Osteocyte (in vitro differentiated cells): ENCODE measurements around the gene BEST1. TPM values are rescaled to one million over a fixed set of nuclear protein-coding genes. Genes with fewer than 3 reads are reported as not detected.

Source experiments
- DNase-seq: peaks from one replicate; pipeline ENCODE4 v3.0.0; 2021; ENCODE audit warnings: mixed read lengths; ENCODE audit not compliant: unreplicated experiment; ENCODE audit errors: extremely low spot score
- H3K27ac Mint-ChIP-seq: one replicate; pipeline ENCODE4 v1.8.0; 2021; ENCODE audit warnings: mild to moderate bottlenecking, mixed read lengths; ENCODE audit not compliant: unreplicated experiment
- H3K27me3 Mint-ChIP-seq: one replicate; pipeline ENCODE4 v1.8.0; 2021; ENCODE audit warnings: mixed read lengths; ENCODE audit not compliant: unreplicated experiment
- H3K36me3 Mint-ChIP-seq: one replicate; pipeline ENCODE4 v1.8.0; 2021; ENCODE audit warnings: mixed read lengths; ENCODE audit not compliant: unreplicated experiment
- H3K4me1 Mint-ChIP-seq: one replicate; pipeline ENCODE4 v1.8.0; 2021; ENCODE audit warnings: mixed read lengths; ENCODE audit not compliant: unreplicated experiment
- H3K4me3 Mint-ChIP-seq: one replicate; pipeline ENCODE4 v1.8.0; 2021; ENCODE audit warnings: mild to moderate bottlenecking, moderate library complexity, mixed read lengths; ENCODE audit not compliant: unreplicated experiment
- H3K9me3 Mint-ChIP-seq: one replicate; pipeline ENCODE4 v1.8.0; 2021; ENCODE audit warnings: mixed read lengths; ENCODE audit not compliant: unreplicated experiment
- total RNA-seq: library from RNA; stranded (reverse); gene quantifications from 2 replicates; pipeline ENCODE4 v1.2.1, GENCODE V29; 2021
- TF ChIP-seq, protein P1 (sequence below): fragments of 200-600 bp; sonication (generic); IDR thresholded peaks from 2 replicates; pipeline ENCODE4 v1.5.0; 2021; ENCODE audit warnings: antibody characterized with exemption, mild to moderate bottlenecking, moderate library complexity

The BEST1 gene
- total RNA-seq, 1 donor from 2014 or later, result 0.81 TPM

DNA sequence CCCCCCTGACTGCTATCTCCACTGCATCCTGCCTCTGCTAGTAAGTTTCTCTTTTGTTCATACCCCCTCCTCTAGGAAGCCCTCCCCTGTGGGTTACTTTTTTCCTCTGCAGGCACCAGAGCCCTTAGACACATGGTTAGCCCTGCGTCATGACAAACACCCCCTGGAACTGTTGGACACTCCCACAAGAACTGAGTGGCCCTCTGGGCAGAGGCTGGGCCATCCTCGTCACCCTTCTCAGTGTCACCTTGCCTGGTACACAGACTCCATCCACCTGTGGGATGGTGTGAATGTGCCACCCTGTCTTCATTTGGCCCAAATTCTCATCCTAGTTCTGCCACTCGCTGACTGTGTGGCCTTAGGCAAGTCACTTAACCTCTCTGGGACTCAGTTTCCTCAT, 28.7 kb upstream of the BEST1 start:
- no peaks in the 10 kb centered on the region for H3K27me3 Mint-ChIP-seq
- H3K4me1 Mint-ChIP-seq, result peaks cover 74% of the 10 kb centered on the region
- H3K36me3 Mint-ChIP-seq, result no peaks in the 10 kb centered on the region

DNA sequence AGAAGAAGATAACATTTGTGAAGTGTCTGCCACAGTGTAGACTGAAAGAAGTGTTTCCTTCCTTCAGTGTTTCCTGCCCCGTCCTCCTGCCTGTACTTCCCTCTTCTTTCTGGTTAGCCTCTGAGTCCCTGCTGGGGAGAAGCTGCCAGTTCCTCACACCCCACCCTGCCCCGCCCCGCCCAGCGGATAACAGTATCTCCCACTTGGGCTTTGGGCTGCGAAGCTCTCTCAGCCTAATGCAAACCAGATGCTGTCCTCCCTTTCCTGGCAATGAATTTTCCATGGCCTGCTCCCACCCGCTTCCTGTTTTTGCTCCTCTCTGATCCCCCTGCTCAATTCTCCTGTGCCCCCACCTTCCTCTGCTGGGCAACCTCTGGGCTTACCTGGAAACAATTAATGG, 27.6 kb upstream of the BEST1 start:
- Mint-ChIP-seq H3K9me3 (no peaks in the 10 kb centered on the region), H3K27me3 (no peaks in the 10 kb centered on the region), H3K36me3 (no peaks in the 10 kb centered on the region), H3K4me1 (peaks cover 78% of the 10 kb centered on the region), H3K27ac (peak overlapping the region; percentile 99), H3K4me3 (no peak overlapping the region)
- DNase-seq, result peak; percentile 87
- TF ChIP-seq, protein P1, sequence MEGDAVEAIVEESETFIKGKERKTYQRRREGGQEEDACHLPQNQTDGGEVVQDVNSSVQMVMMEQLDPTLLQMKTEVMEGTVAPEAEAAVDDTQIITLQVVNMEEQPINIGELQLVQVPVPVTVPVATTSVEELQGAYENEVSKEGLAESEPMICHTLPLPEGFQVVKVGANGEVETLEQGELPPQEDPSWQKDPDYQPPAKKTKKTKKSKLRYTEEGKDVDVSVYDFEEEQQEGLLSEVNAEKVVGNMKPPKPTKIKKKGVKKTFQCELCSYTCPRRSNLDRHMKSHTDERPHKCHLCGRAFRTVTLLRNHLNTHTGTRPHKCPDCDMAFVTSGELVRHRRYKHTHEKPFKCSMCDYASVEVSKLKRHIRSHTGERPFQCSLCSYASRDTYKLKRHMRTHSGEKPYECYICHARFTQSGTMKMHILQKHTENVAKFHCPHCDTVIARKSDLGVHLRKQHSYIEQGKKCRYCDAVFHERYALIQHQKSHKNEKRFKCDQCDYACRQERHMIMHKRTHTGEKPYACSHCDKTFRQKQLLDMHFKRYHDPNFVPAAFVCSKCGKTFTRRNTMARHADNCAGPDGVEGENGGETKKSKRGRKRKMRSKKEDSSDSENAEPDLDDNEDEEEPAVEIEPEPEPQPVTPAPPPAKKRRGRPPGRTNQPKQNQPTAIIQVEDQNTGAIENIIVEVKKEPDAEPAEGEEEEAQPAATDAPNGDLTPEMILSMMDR, result no peak

More for the DNA sequence above, 28.7 kb upstream of the BEST1 start:
- H3K4me3 Mint-ChIP-seq, result no peak overlapping the region
- peak overlapping the region; percentile 99 for H3K27ac Mint-ChIP-seq
- peak; percentile 69 for DNase-seq
- H3K9me3 Mint-ChIP-seq, result no peaks in the 10 kb centered on the region
- TF ChIP-seq, protein P1, result no peak

DNA sequence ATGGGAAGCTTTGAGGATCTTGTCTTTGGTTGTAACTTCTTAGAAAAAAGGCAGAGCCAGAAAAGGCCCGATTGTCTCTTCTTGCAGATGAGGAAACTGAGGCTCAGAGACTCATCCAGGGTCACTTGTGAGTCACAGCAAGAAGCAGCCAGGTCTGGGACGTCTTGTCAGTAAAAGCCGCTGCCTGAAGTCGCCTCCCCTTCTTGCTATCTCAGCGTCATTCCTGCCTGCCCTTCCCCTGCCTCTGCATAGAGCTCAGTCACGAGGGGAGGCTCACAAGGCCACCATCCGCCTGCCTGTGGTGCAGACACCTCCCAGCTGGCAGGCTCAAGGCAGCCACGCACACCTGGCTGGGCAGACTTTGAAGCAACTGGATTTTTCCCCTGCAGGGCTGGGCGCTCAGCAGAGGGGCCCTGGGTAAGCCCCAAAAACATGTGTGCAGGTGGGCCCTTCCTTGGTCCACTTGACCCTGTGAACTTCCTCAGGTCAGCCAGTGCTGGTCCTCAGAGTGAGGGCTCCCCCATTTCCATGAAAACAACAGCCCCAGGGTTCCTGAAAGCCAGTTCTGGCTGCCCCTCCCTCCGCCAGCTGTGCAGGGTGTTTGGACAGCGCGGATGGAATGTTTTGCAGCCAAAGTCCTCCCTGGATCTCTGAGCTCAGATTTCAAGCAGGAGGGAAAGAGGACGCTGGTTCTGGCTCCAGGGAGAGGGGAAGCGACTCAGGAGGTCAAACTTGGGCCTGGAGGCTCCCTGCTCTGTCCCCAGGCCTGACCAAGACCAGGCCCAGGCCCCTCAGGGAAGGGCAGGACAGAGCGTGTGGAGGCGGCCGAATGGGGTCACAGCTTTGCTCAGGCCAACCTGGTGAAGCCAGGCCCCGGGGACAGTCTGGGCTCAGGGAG, 26.7 kb upstream of the BEST1 start:
- peak overlapping the region; percentile 36 for H3K4me3 Mint-ChIP-seq

GRCh38 chr11:61924064-61924455, 26.1 kb upstream of the BEST1 start:
- H3K4me1 Mint-ChIP-seq, result peaks cover 67% of the 10 kb centered on the region
- no peaks in the 10 kb centered on the region for H3K27me3 Mint-ChIP-seq
- TF ChIP-seq, protein P1, result no peak
- no peaks in the 10 kb centered on the region for H3K36me3 Mint-ChIP-seq
- H3K27ac Mint-ChIP-seq, result peak overlapping the region; percentile 99
- DNase-seq, result no peak
- no peak overlapping the region for H3K4me3 Mint-ChIP-seq
- no peaks in the 10 kb centered on the region for H3K9me3 Mint-ChIP-seq

More for the DNA sequence above, 26.7 kb upstream of the BEST1 start:
- TF ChIP-seq, protein P1, result no peak
- peak; percentile 92 for DNase-seq
- peak overlapping the region; percentile 99 for H3K27ac Mint-ChIP-seq
- no peaks in the 10 kb centered on the region for H3K27me3 Mint-ChIP-seq
- peaks cover 74% of the 10 kb centered on the region for H3K4me1 Mint-ChIP-seq
- H3K36me3 Mint-ChIP-seq, result no peaks in the 10 kb centered on the region
- H3K9me3 Mint-ChIP-seq, result no peaks in the 10 kb centered on the region

DNA sequence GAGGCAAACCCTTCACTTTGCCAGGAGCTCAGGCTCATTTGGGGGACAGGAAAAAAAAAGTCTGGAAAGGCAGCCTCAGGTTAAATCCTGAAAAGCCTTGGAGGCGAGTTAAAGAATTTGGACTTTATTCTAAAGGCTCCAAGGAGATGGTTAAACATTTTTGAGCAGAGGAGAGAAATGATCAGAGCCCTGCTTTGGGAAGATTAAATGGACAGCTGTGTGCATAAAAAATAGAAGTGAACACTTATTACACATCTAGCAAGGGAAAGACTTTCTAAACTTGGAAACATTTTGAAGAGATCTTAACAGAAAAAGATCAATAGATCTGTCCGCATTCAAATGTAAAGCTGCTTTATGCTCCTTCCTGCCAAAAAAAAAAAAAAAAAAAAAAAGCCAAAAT, 24.4 kb upstream of the BEST1 start:
- no peak for DNase-seq
- H3K9me3 Mint-ChIP-seq, result no peaks in the 10 kb centered on the region
- no peaks in the 10 kb centered on the region for H3K36me3 Mint-ChIP-seq
- no peak overlapping the region for H3K4me3 Mint-ChIP-seq
- peaks cover 56% of the 10 kb centered on the region for H3K4me1 Mint-ChIP-seq
- no peaks in the 10 kb centered on the region for H3K27me3 Mint-ChIP-seq
- no peak overlapping the region for H3K27ac Mint-ChIP-seq
- TF ChIP-seq, protein P1, result no peak
